HS-27A (cell line): ENCODE measurements around the gene SLC17A6.

Source experiments
- DNase-seq: peaks from one replicate; pipeline ENCODE4 v3.0.0-alpha.2; 2012; ENCODE audit warnings: low read depth, missing footprints

SLC17A6 gene

GRCh38 chr11:22337596-22338485, at the start of gene SLC17A6:
Gene SLC17A6 (plus strand): TSS chr11:22338381. CDS start chr11:22338534, 153 bp downstream.
- DNase-seq = no peak

GRCh38 chr11:22302368-22302767, 35.8 kb upstream of the SLC17A6 start:
- DNase-seq = no peak

GRCh38 chr11:22304337-22304961, 33.7 kb upstream of the SLC17A6 start:
- DNase-seq = no peak

- DNase-seq = no peak
Observed at GRCh38 chr11:22317656-22318055, 20.5 kb upstream of the SLC17A6 start.

GRCh38 chr11:22331771-22332170, 6.4 kb upstream of the SLC17A6 start:
- DNase-seq = no peak

GRCh38 chr11:22336587-22336986, 1.6 kb upstream of the SLC17A6 start:
- DNase-seq = no peak

GRCh38 chr11:22339611-22340010, 1.4 kb downstream of the SLC17A6 start:
- no peak for DNase-seq

GRCh38 chr11:22340235-22340634, 2.1 kb downstream of the SLC17A6 start:
- no peak for DNase-seq

- DNase-seq = no peak
Observed at GRCh38 chr11:22340701-22341587, 2.8 kb downstream of the SLC17A6 start.

- DNase-seq = no peak
Observed at GRCh38 chr11:22341588-22341931, 3.4 kb downstream of the SLC17A6 start.

GRCh38 chr11:22342211-22343031, 4.2 kb downstream of the SLC17A6 start:
- no peak for DNase-seq

- DNase-seq = no peak
Observed at GRCh38 chr11:22343032-22343324, 4.8 kb downstream of the SLC17A6 start.

GRCh38 chr11:22343371-22344032, 5.3 kb downstream of the SLC17A6 start:
- DNase-seq = no peak

- no peak for DNase-seq
Observed at GRCh38 chr11:22344081-22344480, 5.9 kb downstream of the SLC17A6 start.

GRCh38 chr11:22346282-22346681, 8.1 kb downstream of the SLC17A6 start:
- no peak for DNase-seq

GRCh38 chr11:22347857-22348487, 9.8 kb downstream of the SLC17A6 start:
- no peak for DNase-seq

- no peak for DNase-seq
Observed at GRCh38 chr11:22349491-22349890, 11.3 kb downstream of the SLC17A6 start.

- DNase-seq = no peak
Observed at GRCh38 chr11:22359295-22359694, 21.1 kb downstream of the SLC17A6 start.

GRCh38 chr11:22371160-22371559, 33.0 kb downstream of the SLC17A6 start:
- no peak for DNase-seq

GRCh38 chr11:22387126-22387525, 48.9 kb downstream of the SLC17A6 start:
- no peak for DNase-seq
